Mesothelial cell of epicardium (in vitro differentiated cells): ENCODE results near the gene ITGA11. TPM values are rescaled to one million over a fixed set of nuclear protein-coding genes. Genes with fewer than 3 reads are reported as not detected.

ENCODE experiments used
- DNase-seq, 2 experiments: peaks; one replicate each; pipeline ENCODE4 v3.0.0; 2021; ENCODE audit warnings: low spot score in 2 of 2; ENCODE audit not compliant: unreplicated experiment in 2 of 2
- H3K27ac Mint-ChIP-seq: 2 replicates; pipeline ENCODE4 v1.8.0; 2021; ENCODE audit warnings: mixed read lengths
- H3K27me3 Mint-ChIP-seq: 2 replicates; pipeline ENCODE4 v1.8.0; 2021; ENCODE audit warnings: low read depth, mixed read lengths
- H3K36me3 Mint-ChIP-seq: 2 replicates; pipeline ENCODE4 v1.8.0; 2021; ENCODE audit warnings: mixed read lengths
- H3K4me1 Mint-ChIP-seq: 2 replicates; pipeline ENCODE4 v1.8.0; 2021; ENCODE audit warnings: mixed read lengths
- H3K4me3 Mint-ChIP-seq: 2 replicates; pipeline ENCODE4 v1.8.0; 2021; ENCODE audit warnings: mild to moderate bottlenecking, moderate library complexity, mixed read lengths
- H3K9me3 Mint-ChIP-seq: 2 replicates; pipeline ENCODE4 v1.8.0; 2021; ENCODE audit warnings: mixed read lengths
- total RNA-seq: library from RNA; stranded (reverse); gene quantifications from 3 replicates; pipeline ENCODE4 v1.2.1, GENCODE V29; 2021
- TF ChIP-seq, protein P1 (sequence below): fragments of 200-600 bp; sonication (generic); IDR thresholded peaks from one replicate; pipeline ENCODE4 v1.5.0; 2021; ENCODE audit warnings: antibody characterized with exemption; ENCODE audit not compliant: unreplicated experiment

The ITGA11 gene
- total RNA-seq, 1 donor from 2014 or later, result 3.5 TPM

DNA sequence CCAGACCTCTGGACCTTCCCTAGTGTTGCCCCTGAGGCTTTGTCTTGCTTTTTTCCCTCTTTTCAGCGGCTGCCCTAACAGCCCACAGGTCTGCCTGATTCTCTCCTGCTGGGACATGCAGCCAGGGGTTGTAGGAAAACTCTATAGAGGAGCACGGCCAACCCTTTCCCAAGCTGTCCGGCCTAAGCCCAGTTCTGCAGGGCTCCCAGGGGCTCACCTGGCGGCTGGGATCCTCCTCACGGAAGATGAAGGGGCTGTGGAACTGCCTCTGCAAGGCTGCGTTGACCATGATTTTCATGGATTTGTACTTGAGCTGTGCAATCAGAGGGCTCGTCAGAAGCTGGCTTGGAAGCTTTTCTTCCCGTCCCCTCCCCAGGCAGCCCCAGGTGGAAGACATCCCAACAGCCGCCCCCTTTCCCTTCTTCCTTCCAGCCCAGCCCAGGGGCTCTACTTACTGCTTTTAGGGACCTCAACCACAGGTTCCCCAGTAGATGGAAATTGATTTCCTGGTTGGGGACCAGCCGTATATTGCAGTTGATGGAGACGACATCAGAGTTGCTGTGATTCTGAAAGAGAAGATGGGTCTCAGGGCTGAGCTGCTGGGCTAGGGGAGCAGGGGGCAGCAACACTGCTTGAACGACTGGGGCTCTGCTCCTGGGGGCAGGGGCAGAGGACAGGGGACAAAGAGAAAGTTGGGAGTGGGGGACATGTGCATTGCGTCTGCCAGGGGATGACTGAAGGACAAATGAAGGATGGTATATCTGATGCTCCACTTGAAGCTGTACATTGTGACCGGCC is 124.6 kb downstream of the ITGA11 start:
- Mint-ChIP-seq H3K4me3 (no peak overlapping the region), H3K27ac (no peak overlapping the region), H3K4me1 (peaks cover 35% of the 10 kb centered on the region), H3K27me3 (no peaks in the 10 kb centered on the region), H3K9me3 (no peaks in the 10 kb centered on the region), H3K36me3 (no peaks in the 10 kb centered on the region)
- no peak for DNase-seq
- TF ChIP-seq, protein P1, sequence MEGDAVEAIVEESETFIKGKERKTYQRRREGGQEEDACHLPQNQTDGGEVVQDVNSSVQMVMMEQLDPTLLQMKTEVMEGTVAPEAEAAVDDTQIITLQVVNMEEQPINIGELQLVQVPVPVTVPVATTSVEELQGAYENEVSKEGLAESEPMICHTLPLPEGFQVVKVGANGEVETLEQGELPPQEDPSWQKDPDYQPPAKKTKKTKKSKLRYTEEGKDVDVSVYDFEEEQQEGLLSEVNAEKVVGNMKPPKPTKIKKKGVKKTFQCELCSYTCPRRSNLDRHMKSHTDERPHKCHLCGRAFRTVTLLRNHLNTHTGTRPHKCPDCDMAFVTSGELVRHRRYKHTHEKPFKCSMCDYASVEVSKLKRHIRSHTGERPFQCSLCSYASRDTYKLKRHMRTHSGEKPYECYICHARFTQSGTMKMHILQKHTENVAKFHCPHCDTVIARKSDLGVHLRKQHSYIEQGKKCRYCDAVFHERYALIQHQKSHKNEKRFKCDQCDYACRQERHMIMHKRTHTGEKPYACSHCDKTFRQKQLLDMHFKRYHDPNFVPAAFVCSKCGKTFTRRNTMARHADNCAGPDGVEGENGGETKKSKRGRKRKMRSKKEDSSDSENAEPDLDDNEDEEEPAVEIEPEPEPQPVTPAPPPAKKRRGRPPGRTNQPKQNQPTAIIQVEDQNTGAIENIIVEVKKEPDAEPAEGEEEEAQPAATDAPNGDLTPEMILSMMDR, result no peak

DNA sequence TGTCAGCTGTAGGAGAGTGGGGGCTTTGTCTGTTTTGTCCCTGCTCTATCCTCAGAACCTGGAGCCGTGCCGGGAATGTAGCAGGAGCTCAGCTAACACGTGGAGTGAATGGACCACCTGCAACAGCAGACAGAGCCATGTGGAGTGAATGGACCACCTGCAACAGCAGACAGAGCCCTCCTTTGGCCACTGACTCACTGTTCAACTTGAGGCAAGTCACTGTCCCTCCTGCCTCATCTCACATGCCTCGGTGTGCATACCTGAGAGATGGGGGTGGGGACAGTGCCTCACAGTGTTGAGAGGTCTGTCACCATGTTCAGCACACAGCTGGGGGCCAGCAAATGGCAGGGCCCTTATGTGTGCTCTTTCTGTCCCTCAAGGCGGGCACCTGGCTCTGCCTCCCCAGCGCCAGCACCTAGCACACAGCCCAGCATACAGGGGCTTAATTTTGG is 126.5 kb downstream of the ITGA11 start:
- no peak overlapping the region for H3K4me3 Mint-ChIP-seq
- H3K27me3 Mint-ChIP-seq, result no peaks in the 10 kb centered on the region
- no peaks in the 10 kb centered on the region for H3K9me3 Mint-ChIP-seq
- TF ChIP-seq, protein P1, result no peak
- peaks cover 29% of the 10 kb centered on the region for H3K4me1 Mint-ChIP-seq
- H3K27ac Mint-ChIP-seq, result no peak overlapping the region
- DNase-seq, result no peak
- H3K36me3 Mint-ChIP-seq, result no peaks in the 10 kb centered on the region

- Mint-ChIP-seq H3K36me3 (no peaks in the 10 kb centered on the region), H3K27me3 (no peaks in the 10 kb centered on the region), H3K27ac (no peak overlapping the region), H3K4me3 (no peak overlapping the region), H3K9me3 (no peaks in the 10 kb centered on the region), H3K4me1 (peaks cover 22% of the 10 kb centered on the region)
- TF ChIP-seq, protein P1, result no peak
- no peak for DNase-seq
These were observed 127.2 kb downstream of the ITGA11 start for GRCh38 chr15:68304589-68305337.

DNA sequence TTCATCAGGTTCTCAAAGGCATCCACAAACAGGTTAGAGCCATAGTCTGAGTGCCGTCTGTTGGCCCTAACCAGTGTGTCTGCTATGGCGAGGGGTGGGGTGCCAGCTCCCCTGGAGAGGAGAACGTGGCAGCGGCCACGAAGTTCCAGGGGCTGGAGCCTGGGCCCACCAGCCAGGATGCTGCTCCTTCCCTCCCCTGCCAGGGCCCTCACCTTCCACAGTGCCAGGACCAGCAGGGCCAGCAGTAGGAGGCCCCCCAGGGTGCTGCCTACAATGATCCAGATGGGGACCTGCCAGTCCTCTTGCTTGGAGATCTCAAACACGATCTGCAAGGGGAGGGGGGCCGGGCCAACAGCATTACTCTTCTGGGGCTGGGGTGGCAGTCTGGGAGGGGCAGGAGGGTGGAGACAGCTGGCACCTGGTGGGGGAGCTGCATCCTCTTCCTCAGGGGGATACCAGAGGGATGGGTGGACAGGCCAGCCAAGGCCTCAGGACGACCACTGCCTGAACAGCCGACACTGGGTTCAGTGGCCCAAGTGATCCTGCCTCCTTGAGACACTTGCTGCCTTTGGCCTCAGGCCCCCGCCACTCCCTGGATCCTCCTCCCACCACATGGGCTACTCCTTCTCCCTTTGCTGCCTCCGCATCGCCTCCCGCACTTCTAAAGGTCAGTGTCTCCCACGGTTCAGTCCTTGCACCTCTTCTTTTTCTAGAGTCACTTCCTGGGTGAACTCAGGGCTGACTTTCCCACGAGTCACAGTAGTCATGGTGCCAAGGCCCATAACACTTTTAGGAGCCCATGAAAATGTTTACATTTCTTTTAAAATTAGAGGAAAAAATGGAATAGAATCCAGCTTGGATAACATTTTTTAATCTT is 128.2 kb downstream of the ITGA11 start:
- Mint-ChIP-seq H3K4me3 (no peak overlapping the region), H3K4me1 (peaks cover 21% of the 10 kb centered on the region), H3K27me3 (no peaks in the 10 kb centered on the region), H3K9me3 (no peaks in the 10 kb centered on the region), H3K36me3 (no peaks in the 10 kb centered on the region), H3K27ac (no peak overlapping the region)
- no peak for DNase-seq
- TF ChIP-seq, protein P1, result no peak

- H3K27me3 Mint-ChIP-seq, result no peaks in the 10 kb centered on the region
- H3K27ac Mint-ChIP-seq, result no peak overlapping the region
- DNase-seq, result no peak
- TF ChIP-seq, protein P1, result no peak
- no peaks in the 10 kb centered on the region for H3K36me3 Mint-ChIP-seq
- no peak overlapping the region for H3K4me3 Mint-ChIP-seq
- H3K4me1 Mint-ChIP-seq, result peaks cover 21% of the 10 kb centered on the region
- H3K9me3 Mint-ChIP-seq, result no peaks in the 10 kb centered on the region
These were observed 128.8 kb downstream of the ITGA11 start for GRCh38 chr15:68303134-68303533.
